Mesenchymal stem cell (in vitro differentiated cells and primary cell): ENCODE results near the gene RARS1.
A peak's percentile ranks its signal among the peaks of the same experiment; 100 is the strongest.

Experiments used
- DNase-seq: peaks from one replicate; pipeline ENCODE4 v3.0.0-alpha.2; 2013
- H2AFZ ChIP-seq: one replicate; pipeline ENCODE4 v1.6.1; 2013; ENCODE audit warnings: low read depth, mild to moderate bottlenecking, control low read depth, inconsistent platforms, low read length, moderate library complexity
- H2AK5ac ChIP-seq: 2 replicates; pipeline ENCODE4 v1.6.1; 2013; ENCODE audit warnings: low read length, moderate library complexity, mild to moderate bottlenecking, inconsistent platforms; ENCODE audit not compliant: severe bottlenecking
- H2BK120ac ChIP-seq: one replicate; pipeline ENCODE4 v1.6.1; 2013; ENCODE audit warnings: low read depth, mild to moderate bottlenecking, inconsistent platforms, low read length, moderate library complexity
- H2BK12ac ChIP-seq, 2 experiments: one replicate each; pipeline ENCODE4 v1.6.1; 2013; ENCODE audit warnings: inconsistent platforms in 2 of 2, low read length in 2 of 2, mild to moderate bottlenecking in 2 of 2, moderate library complexity in 2 of 2, control low read depth in 1 of 2
- H2BK15ac ChIP-seq: one replicate; pipeline ENCODE4 v1.6.1; 2013; ENCODE audit warnings: mild to moderate bottlenecking, low read depth, inconsistent platforms; ENCODE audit not compliant: poor library complexity, severe bottlenecking
- H2BK5ac ChIP-seq: 2 replicates; pipeline ENCODE4 v1.6.1; 2013; ENCODE audit warnings: low read depth, mild to moderate bottlenecking, low read length, control low read depth, inconsistent platforms; ENCODE audit not compliant: poor library complexity, severe bottlenecking
- H3K14ac ChIP-seq, 2 experiments: one replicate each; pipeline ENCODE4 v1.6.1; 2013; ENCODE audit warnings: inconsistent platforms in 2 of 2, low read length in 2 of 2, control low read depth in 1 of 2, mild to moderate bottlenecking in 1 of 2, moderate library complexity in 1 of 2
- H3K18ac ChIP-seq, 2 experiments: one replicate each; pipeline ENCODE4 v1.6.1; 2013; ENCODE audit warnings: inconsistent platforms in 2 of 2, low read length in 2 of 2, control low read depth in 1 of 2, low read depth in 1 of 2, mild to moderate bottlenecking in 1 of 2
- H3K23ac ChIP-seq, 2 experiments: one replicate each; pipeline ENCODE4 v1.6.1; 2013; ENCODE audit warnings: inconsistent platforms in 2 of 2, low read length in 2 of 2, mild to moderate bottlenecking in 2 of 2, moderate library complexity in 2 of 2, control low read depth in 1 of 2
- H3K27ac ChIP-seq: 2 replicates; pipeline ENCODE4 v1.5.1; 2013; ENCODE audit warnings: mild to moderate bottlenecking, moderate library complexity, low read length, control low read depth, inconsistent platforms; ENCODE audit not compliant: poor library complexity, severe bottlenecking
- H3K27me3 ChIP-seq, 2 experiments: 2 replicates each; pipeline versions ENCODE4 v1.6.1 to v1.7.0; 2013; ENCODE audit warnings: low read length in 2 of 2, mild to moderate bottlenecking in 2 of 2, moderate library complexity in 2 of 2, control low read depth in 1 of 2, inconsistent platforms in 1 of 2; ENCODE audit not compliant: control insufficient read depth in 1 of 2, insufficient read depth in 1 of 2
- H3K36me3 ChIP-seq, 2 experiments: 2 replicates each; pipeline versions ENCODE4 v1.6.1 to v1.7.0; 2013; ENCODE audit warnings: low read length in 2 of 2, control low read depth in 1 of 2, inconsistent platforms in 1 of 2, low read depth in 1 of 2, mild to moderate bottlenecking in 1 of 2; ENCODE audit not compliant: insufficient read depth in 2 of 2, control insufficient read depth in 1 of 2
- H3K4ac ChIP-seq, 2 experiments: one replicate each; pipeline ENCODE4 v1.6.1; 2013; ENCODE audit warnings: inconsistent platforms in 2 of 2, low read length in 2 of 2, mild to moderate bottlenecking in 2 of 2, moderate library complexity in 2 of 2, control low read depth in 1 of 2, low read depth in 1 of 2
- H3K4me1 ChIP-seq: 2 replicates; pipeline ENCODE4 v1.6.1; 2013; ENCODE audit warnings: low read depth, low read length, control low read depth; ENCODE audit not compliant: control insufficient read depth, insufficient read depth
- H3K4me2 ChIP-seq: 2 replicates; pipeline ENCODE4 v1.6.1; 2013; ENCODE audit warnings: low read length, mild to moderate bottlenecking, inconsistent platforms; ENCODE audit not compliant: poor library complexity, severe bottlenecking
- H3K4me3 ChIP-seq, 2 experiments: 2 replicates each; pipeline versions ENCODE4 v1.5.1 to v1.7.0; 2013; ENCODE audit warnings: low read length in 2 of 2, mild to moderate bottlenecking in 2 of 2, control low read depth in 1 of 2, low read depth in 1 of 2; ENCODE audit not compliant: insufficient read depth in 1 of 2
- H3K79me1 ChIP-seq: replicated peaks from 2 replicates; pipeline ENCODE4 v1.6.1; 2013; ENCODE audit warnings: mild to moderate bottlenecking, control low read depth, low read length, inconsistent platforms; ENCODE audit not compliant: poor library complexity, severe bottlenecking
- H3K9ac ChIP-seq: 2 replicates; pipeline ENCODE4 v1.7.0; 2013; ENCODE audit warnings: mild to moderate bottlenecking, low read length, moderate library complexity
- H3K9me3 ChIP-seq: 2 replicates; pipeline ENCODE4 v1.7.0; 2013; ENCODE audit warnings: mild to moderate bottlenecking, low read length; ENCODE audit not compliant: control insufficient read depth
- H4K8ac ChIP-seq: one replicate; pipeline ENCODE4 v1.6.1; 2013; ENCODE audit warnings: inconsistent platforms, mild to moderate bottlenecking, low read length, moderate library complexity
- H4K91ac ChIP-seq: one replicate; pipeline ENCODE4 v1.6.1; 2013; ENCODE audit warnings: mild to moderate bottlenecking, low read length, inconsistent platforms
- WGBS: methylation state at CpG from one replicate; pipeline ENCODE4 v1.1.7; 2013; ENCODE audit warnings: mixed read lengths; 5-methylcytosine and 5-hydroxymethylcytosine counted together

RARS1 gene

GRCh38 chr5:168513861-168514428 lies 27.7 kb downstream of the RARS1 start:
- Histone ChIP-seq H3K27me3 (no peaks in the 10 kb centered on the region), H2AK5ac (no peak overlapping the region), H4K8ac (no peak overlapping the region), H3K9ac (no peak overlapping the region), H3K14ac (no peak overlapping the region), H3K9me3 (peaks cover 45% of the 10 kb centered on the region), H3K4me2 (no peak overlapping the region), H2BK120ac (no peak overlapping the region), H2AFZ (no peak overlapping the region), H3K4me3 (no peak overlapping the region), H3K79me1 (peaks cover 16% of the 10 kb centered on the region), H3K27ac (no peak overlapping the region), H3K18ac (no peak overlapping the region), H2BK12ac (no peak overlapping the region), H3K4me1 (no peaks in the 10 kb centered on the region), H3K4ac (no peak overlapping the region), H2BK5ac (no peak overlapping the region), H3K23ac (no peak overlapping the region), H4K91ac (no peak overlapping the region), H2BK15ac (no peak overlapping the region), H3K36me3 (peaks cover 38 to 99% of the 10 kb centered on the region in 2 experiments)
- no CpG with 5 or more reads among the region's 2 CpGs for WGBS
- DNase-seq = no peak

- Histone ChIP-seq H2BK120ac (no peak overlapping the region), H2BK12ac (no peak overlapping the region), H3K4ac (no peak overlapping the region), H2AK5ac (no peak overlapping the region), H2BK15ac (no peak overlapping the region), H4K91ac (no peak overlapping the region), H3K79me1 (no peaks in the 10 kb centered on the region), H3K4me1 (peaks cover 10% of the 10 kb centered on the region), H3K9ac (no peak overlapping the region), H3K18ac (no peak overlapping the region), H2BK5ac (no peak overlapping the region), H3K27me3 (peaks cover 21 to 23% of the 10 kb centered on the region in 2 experiments), H3K14ac (no peak overlapping the region), H3K4me3 (no peak overlapping the region), H3K23ac (no peak overlapping the region), H3K27ac (no peak overlapping the region), H3K4me2 (no peak overlapping the region), H4K8ac (no peak overlapping the region), H3K36me3 (peaks cover 9 to 23% of the 10 kb centered on the region in 2 experiments), H3K9me3 (peaks cover 4% of the 10 kb centered on the region), H2AFZ (no peak overlapping the region)
- WGBS = 86% methylated on average over 1 of the region's 2 CpGs
- DNase-seq = no peak
Observed at GRCh38 chr5:168525856-168526255, 39.6 kb downstream of the RARS1 start.

GRCh38 chr5:168527756-168528295 lies 41.6 kb downstream of the RARS1 start:
- Histone ChIP-seq H3K9ac (no peak overlapping the region), H3K36me3 (peaks cover 6 to 7% of the 10 kb centered on the region in 2 experiments), H3K79me1 (no peaks in the 10 kb centered on the region), H2BK12ac (no peak overlapping the region), H2AK5ac (no peak overlapping the region), H3K4me3 (no peak overlapping the region), H2BK120ac (no peak overlapping the region), H3K4me2 (no peak overlapping the region), H3K18ac (no peak overlapping the region), H3K4ac (no peak overlapping the region), H3K27ac (no peak overlapping the region), H3K27me3 (peaks cover 37 to 41% of the 10 kb centered on the region in 2 experiments), H3K14ac (no peak overlapping the region), H3K4me1 (peaks cover 12% of the 10 kb centered on the region), H4K8ac (no peak overlapping the region), H2BK5ac (no peak overlapping the region), H2BK15ac (no peak overlapping the region), H4K91ac (no peak overlapping the region), H3K23ac (no peak overlapping the region), H2AFZ (no peak overlapping the region), H3K9me3 (peaks cover 4% of the 10 kb centered on the region)
- DNase-seq = no peak
- WGBS = 99% methylated on average over 4 of the region's 4 CpGs

- H3K14ac ChIP-seq = peak within 1 kb of the TSS in 1 of 2 experiments; percentile 61
- no peak within 1 kb of the TSS for H2BK15ac ChIP-seq
- no peak within 1 kb of the TSS for H2BK12ac ChIP-seq
- H4K8ac ChIP-seq = peak within 1 kb of the TSS; percentile 69
- peak; percentile 48 for DNase-seq
- no peak within 1 kb of the TSS for H2AK5ac ChIP-seq
- H3K27ac ChIP-seq = no peak within 1 kb of the TSS
- H3K27me3 ChIP-seq = peaks cover 38 to 47% of the 10 kb centered on the region in 2 experiments
- peaks cover 12% of the 10 kb centered on the region for H3K4me1 ChIP-seq
- peak within 1 kb of the TSS in 1 of 2 experiments; percentile 97 for H3K23ac ChIP-seq
- peaks cover 0 to 3% of the 10 kb centered on the region in 2 experiments for H3K36me3 ChIP-seq
- WGBS = 48% methylated on average over 12 of the region's 38 CpGs
- H2AFZ ChIP-seq = peak within 1 kb of the TSS; percentile 64
- peak within 1 kb of the TSS; percentile 47 for H4K91ac ChIP-seq
- H3K79me1 ChIP-seq = no peaks in the 10 kb centered on the region
- H3K4me3 ChIP-seq = peak within 1 kb of the TSS; percentile 51 to 65
- peak within 1 kb of the TSS in 1 of 2 experiments; percentile 35 for H3K18ac ChIP-seq
- H2BK120ac ChIP-seq = no peak within 1 kb of the TSS
- H2BK5ac ChIP-seq = no peak within 1 kb of the TSS
- peak within 1 kb of the TSS in 1 of 2 experiments; percentile 51 for H3K4ac ChIP-seq
- H3K4me2 ChIP-seq = peak within 1 kb of the TSS; percentile 73
- H3K9me3 ChIP-seq = peaks cover 4% of the 10 kb centered on the region
- no peak within 1 kb of the TSS for H3K9ac ChIP-seq
Observed at GRCh38 chr5:168528521-168529373, 42.5 kb downstream of the RARS1 start, which contains the start of gene FBLL1. Gene FBLL1, plus strand, starts transcription at chr5:168529305. Its CDS starts 200 bp downstream, at chr5:168529505.
